AG10803 (cell line): ENCODE measurements around the gene NMT2.

ENCODE experiments used
- DNase-seq: peaks from one replicate; pipeline ENCODE4 v3.0.0; 2010; ENCODE audit warnings: low read depth
- H3K4me3 ChIP-seq: 2 replicates; pipeline ENCODE4 v1.5.1; 2011; ENCODE audit warnings: mild to moderate bottlenecking, low read length, control low read depth
- TF ChIP-seq, protein P1 (sequence below): conservative IDR thresholded peaks from 2 replicates; pipeline ENCODE4 v1.5.1; 2011; ENCODE audit warnings: mild to moderate bottlenecking, low read length, control low read depth, inconsistent platforms

NMT2 gene

DNA sequence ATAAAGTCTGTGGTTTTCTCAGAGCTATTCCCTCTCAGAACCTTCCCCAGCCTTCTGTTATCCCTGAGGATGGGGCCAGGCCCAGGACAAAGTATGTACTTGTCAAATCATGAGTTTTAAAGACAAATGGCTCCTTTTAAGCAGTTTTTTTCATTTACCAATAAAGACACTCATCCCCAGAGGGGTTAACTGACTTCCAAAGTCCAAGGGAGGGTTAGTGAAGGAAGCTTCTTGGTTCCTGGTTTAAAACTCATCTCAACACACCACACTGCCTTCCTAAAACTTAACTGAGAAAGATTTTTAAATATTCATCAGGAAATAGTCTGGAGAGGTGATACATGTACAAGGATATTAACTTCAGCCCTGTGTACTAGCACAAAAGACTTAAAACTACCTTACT, 15.9 kb downstream of the NMT2 start:
- no peak for DNase-seq
- H3K4me3 ChIP-seq = no peak overlapping the region
- TF ChIP-seq, protein P1, sequence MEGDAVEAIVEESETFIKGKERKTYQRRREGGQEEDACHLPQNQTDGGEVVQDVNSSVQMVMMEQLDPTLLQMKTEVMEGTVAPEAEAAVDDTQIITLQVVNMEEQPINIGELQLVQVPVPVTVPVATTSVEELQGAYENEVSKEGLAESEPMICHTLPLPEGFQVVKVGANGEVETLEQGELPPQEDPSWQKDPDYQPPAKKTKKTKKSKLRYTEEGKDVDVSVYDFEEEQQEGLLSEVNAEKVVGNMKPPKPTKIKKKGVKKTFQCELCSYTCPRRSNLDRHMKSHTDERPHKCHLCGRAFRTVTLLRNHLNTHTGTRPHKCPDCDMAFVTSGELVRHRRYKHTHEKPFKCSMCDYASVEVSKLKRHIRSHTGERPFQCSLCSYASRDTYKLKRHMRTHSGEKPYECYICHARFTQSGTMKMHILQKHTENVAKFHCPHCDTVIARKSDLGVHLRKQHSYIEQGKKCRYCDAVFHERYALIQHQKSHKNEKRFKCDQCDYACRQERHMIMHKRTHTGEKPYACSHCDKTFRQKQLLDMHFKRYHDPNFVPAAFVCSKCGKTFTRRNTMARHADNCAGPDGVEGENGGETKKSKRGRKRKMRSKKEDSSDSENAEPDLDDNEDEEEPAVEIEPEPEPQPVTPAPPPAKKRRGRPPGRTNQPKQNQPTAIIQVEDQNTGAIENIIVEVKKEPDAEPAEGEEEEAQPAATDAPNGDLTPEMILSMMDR = no peak

DNA sequence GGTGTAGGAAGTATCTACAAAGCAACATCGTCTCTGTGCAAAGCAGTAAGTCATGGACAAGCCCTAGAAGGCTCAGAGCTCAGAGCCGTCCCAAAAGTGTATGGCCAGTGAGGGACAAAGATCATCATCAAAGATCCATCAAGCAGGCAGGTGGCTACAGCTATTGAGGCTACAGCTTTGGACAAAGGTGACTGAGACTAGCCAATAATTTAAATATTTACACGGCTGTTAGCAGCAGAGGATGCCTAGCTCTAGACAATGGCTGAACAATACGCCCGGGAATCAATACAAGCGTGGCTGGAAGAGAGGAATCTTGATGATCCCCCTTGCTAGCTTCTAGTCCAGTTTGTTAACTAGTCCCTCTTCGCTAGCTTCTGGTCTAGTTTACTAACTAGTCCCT, 17.9 kb downstream of the NMT2 start:
- TF ChIP-seq, protein P1 = no peak
- no peak for DNase-seq

DNA sequence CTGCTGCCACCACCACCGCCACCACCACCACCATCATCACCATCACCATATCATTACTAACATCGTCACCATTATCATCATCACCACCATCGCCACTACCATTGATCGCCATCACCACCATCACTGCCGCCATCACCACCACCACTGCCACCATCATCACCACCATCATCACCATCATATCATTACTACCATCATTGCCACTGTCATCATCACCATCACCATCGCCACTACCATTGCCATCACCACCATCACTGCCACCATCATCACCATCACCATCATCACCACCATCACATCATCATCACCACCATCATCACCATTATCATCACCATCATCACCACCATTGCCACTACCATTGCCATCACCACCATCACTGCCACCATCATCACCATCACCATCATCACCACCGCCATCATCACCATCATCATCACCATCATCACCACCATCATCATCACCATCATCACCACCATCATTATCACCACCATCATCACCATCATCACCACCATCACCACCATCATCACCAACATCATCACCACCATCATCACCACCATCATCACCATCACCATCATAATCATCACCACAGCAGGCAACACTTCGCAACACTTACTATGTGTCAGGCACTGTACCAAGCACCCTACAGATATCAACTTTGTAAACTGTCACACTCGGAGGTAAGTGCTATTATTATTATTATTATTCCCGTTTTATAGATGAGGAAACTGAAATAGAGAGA, 19.3 kb downstream of the NMT2 start:
- H3K4me3 ChIP-seq = no peak overlapping the region
- DNase-seq = no peak
- TF ChIP-seq, protein P1 = no peak

More for the DNA sequence above, 17.9 kb downstream of the NMT2 start:
- no peak overlapping the region for H3K4me3 ChIP-seq

DNA sequence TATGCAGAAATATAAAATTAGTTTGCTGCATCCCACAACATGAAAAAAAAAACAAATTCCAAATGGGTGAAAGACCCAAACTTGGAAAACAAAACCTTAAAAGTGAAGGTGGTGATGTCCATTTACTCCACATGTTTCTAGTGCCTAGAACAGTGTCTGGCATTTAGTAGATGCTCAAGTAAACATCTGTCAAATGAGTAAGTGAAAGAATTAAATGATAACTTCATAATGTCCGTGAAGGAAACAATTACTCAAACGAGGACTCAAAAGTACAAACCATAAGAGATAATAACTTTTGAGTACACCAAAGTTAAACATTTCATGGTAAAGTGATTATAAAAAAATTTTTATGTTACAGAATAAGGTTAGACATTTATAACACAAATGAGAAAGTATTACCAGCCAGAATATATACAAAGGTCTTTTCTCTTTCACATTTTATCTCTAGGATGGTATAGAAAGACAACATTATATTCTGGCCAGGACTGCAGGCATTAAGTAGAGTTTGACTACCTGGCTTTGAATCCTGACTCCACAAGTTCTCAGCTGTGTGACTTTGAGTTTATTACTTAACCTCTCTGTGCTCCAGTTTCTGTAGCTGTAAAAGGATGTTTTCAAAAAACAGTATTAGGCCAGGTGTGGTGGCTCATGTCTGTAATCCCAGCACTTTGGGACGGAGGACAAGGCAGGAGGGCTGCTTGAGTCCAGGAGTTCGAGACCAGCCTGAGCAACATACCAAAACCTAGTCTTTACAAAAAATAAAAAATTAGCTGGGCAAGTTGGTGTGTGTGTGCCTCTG, 20.7 kb downstream of the NMT2 start:
- TF ChIP-seq, protein P1 = no peak
- DNase-seq = no peak
- no peak overlapping the region for H3K4me3 ChIP-seq

DNA sequence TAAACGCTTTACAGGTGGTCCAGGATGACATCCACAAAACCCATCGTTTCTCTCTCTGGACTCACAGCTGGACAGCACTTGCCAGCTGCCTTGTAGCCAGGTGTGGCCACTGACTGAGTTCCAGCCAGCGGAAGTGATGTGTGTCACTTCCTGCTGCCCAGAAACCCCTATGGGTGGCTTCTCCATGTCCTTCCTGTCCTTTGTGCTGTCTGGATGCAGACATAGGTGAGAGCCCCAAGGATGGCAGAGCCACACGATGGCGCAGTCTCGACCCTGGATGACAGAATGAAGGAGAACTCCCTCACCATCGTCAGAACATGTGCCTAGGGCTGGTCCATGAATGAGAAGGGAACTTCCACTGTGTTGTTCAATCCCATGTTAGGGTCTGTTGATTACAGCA, 22.1 kb downstream of the NMT2 start:
- TF ChIP-seq, protein P1 = no peak
- no peak for DNase-seq
- H3K4me3 ChIP-seq = no peak overlapping the region

DNA sequence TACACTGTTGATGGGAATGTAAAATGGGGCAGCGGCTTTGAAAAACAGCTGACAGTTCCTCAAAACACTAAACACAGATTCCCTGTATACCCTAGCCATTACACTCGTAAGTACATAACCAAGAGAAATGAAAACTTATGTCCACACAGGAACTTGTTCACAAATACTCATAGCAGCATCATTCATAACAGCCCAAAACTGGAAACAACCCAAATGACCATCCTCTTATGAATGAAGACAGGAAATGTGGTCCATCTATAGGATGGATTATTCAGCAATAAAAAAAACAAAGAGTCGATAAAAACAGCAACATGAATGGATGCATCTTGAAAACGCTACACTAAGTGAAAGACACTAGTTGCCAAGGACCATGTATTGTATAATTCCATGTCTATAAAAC, 23.7 kb downstream of the NMT2 start:
- DNase-seq = no peak
- H3K4me3 ChIP-seq = no peak overlapping the region
- TF ChIP-seq, protein P1 = no peak
